GM19025 (cell line): ENCODE data around the gene LIPE.

Experiments
- ATAC-seq: cut with Tn5 transposase; IDR thresholded peaks from one replicate; pipeline ENCODE4 v1.9.1; 2021; ENCODE audit warnings: mild to moderate bottlenecking, low read depth, moderate library complexity; ENCODE audit not compliant: unreplicated experiment

The LIPE gene

DNA sequence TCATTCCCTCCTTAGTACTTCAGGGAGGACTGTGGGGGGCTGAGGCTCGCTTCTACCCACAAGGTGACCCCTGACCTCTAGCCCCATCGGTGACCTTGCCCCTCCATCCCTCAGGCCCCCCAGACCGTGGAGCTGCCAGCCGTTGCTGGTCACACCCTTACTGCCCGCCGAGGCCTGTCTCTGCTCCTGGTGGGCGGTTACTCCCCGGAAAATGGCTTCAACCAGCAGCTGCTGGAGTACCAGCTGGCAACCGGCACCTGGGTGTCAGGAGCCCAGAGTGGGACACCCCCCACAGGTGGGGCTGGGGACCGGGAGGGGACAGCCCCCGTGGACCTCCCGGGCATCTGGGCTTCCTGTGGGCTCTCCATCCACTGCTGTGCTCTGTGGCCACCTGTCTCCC is 69.9 kb downstream of the LIPE start:
- ATAC-seq, result no peak

DNA sequence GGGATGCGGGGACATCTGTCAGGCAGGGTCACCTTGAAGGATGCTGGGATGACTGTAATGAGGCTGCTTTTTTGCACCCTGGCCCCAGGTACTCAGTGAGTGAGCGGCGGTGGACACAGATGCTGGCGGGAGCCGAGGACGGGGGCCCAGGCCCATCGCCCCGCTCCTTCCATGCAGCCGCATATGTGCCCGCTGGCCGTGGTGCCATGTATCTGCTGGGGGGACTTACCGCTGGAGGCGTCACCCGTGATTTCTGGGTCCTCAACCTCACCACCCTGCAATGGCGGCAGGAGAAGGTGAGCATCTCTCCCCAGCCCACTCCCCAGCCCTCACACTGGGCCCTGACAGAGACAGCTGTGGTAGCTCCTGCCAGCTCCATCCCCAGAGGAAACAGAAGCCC is 70.5 kb downstream of the LIPE start:
- no peak for ATAC-seq

DNA sequence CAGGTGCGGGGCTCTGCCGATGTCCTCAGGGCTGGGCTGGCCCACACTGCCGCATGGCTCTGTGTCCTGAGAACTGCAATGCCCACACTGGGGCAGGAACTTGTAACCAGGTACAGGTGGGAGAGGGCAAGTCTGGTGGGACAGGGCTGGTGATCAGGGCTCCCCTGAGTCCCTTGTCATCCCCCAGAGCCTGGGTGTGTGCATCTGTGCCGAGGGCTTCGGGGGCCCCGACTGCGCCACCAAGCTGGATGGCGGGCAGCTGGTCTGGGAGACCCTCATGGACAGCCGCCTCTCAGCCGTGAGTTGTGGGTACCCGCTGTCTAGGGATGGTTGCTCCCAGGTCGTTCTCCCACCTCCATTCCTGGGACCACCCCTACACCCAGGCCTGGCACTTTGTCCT is 71.3 kb downstream of the LIPE start:
- ATAC-seq, result no peak

DNA sequence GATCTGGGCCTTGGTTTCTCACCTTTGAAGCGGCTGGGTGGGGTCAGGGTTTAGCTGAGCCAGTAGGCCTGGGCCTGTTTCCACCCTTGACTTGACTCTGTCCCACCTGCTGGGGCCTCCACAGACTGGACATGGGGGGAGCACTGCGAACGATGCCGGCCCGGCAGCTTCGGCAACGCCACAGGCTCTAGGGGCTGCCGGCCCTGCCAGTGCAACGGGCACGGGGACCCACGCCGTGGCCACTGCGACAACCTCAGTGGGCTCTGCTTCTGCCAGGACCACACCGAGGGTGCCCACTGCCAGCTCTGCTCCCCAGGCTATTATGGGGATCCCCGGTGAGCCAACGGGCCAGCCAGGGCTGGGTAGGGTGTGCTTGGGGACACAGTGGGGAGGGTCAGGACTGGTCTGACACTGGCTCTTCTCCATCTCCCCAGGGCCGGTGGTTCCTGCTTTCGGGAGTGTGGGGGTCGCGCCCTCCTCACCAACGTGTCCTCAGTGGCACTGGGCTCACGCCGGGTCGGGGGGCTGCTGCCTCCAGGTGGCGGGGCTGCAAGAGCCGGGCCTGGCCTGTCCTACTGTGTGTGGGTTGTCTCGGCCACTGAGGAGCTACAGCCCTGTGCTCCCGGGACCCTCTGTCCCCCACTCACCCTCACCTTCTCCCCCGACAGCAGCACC is 73.7 kb downstream of the LIPE start:
- ATAC-seq, result no peak

DNA sequence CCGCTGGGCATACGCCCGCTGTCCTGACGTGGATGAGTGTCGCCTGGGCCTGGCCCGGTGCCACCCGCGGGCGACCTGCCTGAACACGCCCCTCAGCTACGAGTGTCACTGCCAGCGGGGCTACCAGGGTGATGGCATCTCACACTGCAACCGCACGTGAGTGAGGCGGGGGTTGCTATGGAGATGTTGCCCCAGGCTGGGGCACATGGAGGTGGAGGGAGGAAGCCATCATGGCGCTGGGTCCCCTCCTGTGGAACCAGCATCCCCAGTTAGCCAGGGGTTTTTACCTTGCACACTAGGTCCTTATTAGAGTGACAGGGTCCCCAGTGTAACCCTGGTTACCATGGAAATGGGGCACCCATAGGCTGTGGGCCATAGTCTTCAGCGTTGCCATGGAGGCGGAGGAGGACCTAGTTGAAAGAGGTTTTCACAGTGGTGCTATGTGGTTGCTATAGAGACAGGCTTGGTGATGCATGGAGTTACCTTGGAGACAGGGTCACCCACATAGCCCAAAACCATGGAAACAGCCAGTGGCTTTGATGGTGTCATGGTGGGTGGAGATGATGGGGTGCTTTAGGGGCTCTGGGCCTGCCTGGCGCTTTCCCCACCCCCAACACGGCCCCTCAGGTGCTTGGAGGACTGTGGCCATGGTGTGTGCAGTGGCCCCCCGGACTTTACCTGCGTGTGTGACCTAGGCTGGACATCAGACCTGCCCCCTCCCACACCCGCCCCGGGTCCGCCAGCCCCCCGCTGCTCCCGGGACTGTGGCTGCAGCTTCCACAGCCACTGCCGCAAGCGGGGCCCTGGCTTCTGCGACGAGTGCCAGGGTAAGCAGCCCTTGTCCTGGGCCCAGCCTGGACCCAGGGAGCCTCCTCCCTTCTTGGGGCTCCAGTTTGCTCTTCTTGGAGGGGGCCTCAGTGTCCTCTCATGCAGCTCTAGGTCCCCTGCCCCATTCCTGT is 74.6 kb downstream of the LIPE start:
- no peak for ATAC-seq
